GM12878 (cell line): ENCODE results near the gene GLT8D2. TPM values are rescaled to one million over a fixed set of nuclear protein-coding genes. Genes with fewer than 3 reads are reported as not detected.

ENCODE experiments used
- ATAC-seq: fragments of 200-7000 bp; cut with Tn5 transposase; 3 replicates; pipeline ENCODE4 v1.9.1; 2020; ENCODE audit warnings: mild to moderate bottlenecking, moderate library complexity
- BruUV-seq: library from RNA; stranded (reverse); fragments of 400-500 nt; replicated peaks from 2 replicates; lab custom pipeline; 2021; lab: Mats Ljungman, UMichigan
- CTCF ChIA-PET: fragments of 300-600 bp; sonication (Branson Sonifier 250); formaldehyde crosslinking; extraction: SDS; loops from one replicate; lab custom pipeline; 2021; ENCODE audit warnings: inconsistent platforms; lab: Yijun Ruan, JAX
- POLR2A ChIA-PET: fragments of 350-600 bp; formaldehyde crosslinking; extraction: SDS; loops from one replicate; lab custom pipeline; 2021; ENCODE audit warnings: inconsistent platforms; lab: Charles Lee
- RAD21 ChIA-PET: fragments of 300-600 bp; sonication (Branson Sonifier 250); formaldehyde crosslinking; loops from one replicate; lab custom pipeline; 2023; ENCODE audit warnings: antibody characterized with exemption; ENCODE audit not compliant: unreplicated experiment; lab: Charles Lee
- SMC1A ChIA-PET: fragments of 300-600 bp; sonication (Branson Sonifier 250); formaldehyde crosslinking; loops from one replicate; lab custom pipeline; 2023; ENCODE audit not compliant: unreplicated experiment, uncharacterized antibody; lab: Charles Lee
- DNase-seq: peaks from one replicate; pipeline ENCODE4 v3.0.0-alpha.2; 2011; ENCODE audit warnings: low read depth, low spot score
- FAIRE-seq: peaks from 3 replicates; lab custom pipeline; 2011; peaks lifted over from hg19 to GRCh38; lab: Jason Lieb, UNC
- H2AFZ ChIP-seq: 2 replicates; pipeline ENCODE4 v1.6.0; 2011; ENCODE audit warnings: low read depth, low read length, control low read depth; ENCODE audit not compliant: control insufficient read depth
- H3K27ac ChIP-seq: 2 replicates; pipeline ENCODE4 v1.5.1; 2011; ENCODE audit warnings: control low read depth; ENCODE audit not compliant: control insufficient read depth, insufficient read depth
- H3K27me3 ChIP-seq, 2 experiments: replicated peaks in 1 of 2; 2 replicates each; pipeline versions ENCODE4 v1.6.0 to v1.6.1; 2011; ENCODE audit warnings: low read length in 1 of 2; ENCODE audit not compliant: control insufficient read depth in 2 of 2, insufficient read depth in 2 of 2
- H3K36me3 ChIP-seq, 2 experiments: 2 replicates each; pipeline ENCODE4 v1.5.1; 2011; ENCODE audit warnings: low read length in 1 of 2; ENCODE audit not compliant: control insufficient read depth in 2 of 2, insufficient read depth in 2 of 2
- H3K4me1 ChIP-seq: 2 replicates; pipeline ENCODE4 v1.6.1; 2011; ENCODE audit warnings: mild to moderate bottlenecking, low read length, moderate library complexity, mixed read lengths; ENCODE audit not compliant: control insufficient read depth, insufficient read depth
- H3K4me2 ChIP-seq: 2 replicates; pipeline ENCODE4 v1.6.0; 2011; ENCODE audit warnings: control low read depth; ENCODE audit not compliant: control insufficient read depth, insufficient read depth
- H3K4me3 ChIP-seq: fragments of 200-600 bp; sonication (generic); 2 replicates; pipeline ENCODE4 v1.5.1; 2016
- H3K79me2 ChIP-seq: 2 replicates; pipeline ENCODE4 v1.6.0; 2011; ENCODE audit warnings: low read length; ENCODE audit not compliant: control insufficient read depth, insufficient read depth
- H3K9ac ChIP-seq: 2 replicates; pipeline ENCODE4 v1.8.0; 2011; ENCODE audit warnings: low read length, control low read depth, mixed read lengths; ENCODE audit not compliant: control insufficient read depth, insufficient read depth
- H3K9me3 ChIP-seq: replicated peaks from 3 replicates; pipeline ENCODE4 v1.5.1; 2011; ENCODE audit warnings: mild to moderate bottlenecking, low read length; ENCODE audit not compliant: control insufficient read depth, insufficient read depth
- H4K20me1 ChIP-seq: 2 replicates; pipeline ENCODE4 v1.6.0; 2011; ENCODE audit not compliant: control insufficient read depth, insufficient read depth
- BCL11A ChIP-seq: IDR thresholded peaks from 2 replicates; pipeline ENCODE4 v1.6.1; 2011; ENCODE audit warnings: low read depth, low read length
- BRCA1 ChIP-seq: IDR thresholded peaks from 2 replicates; pipeline ENCODE4 v1.6.1; 2011; ENCODE audit warnings: low read depth, low read length, improper control_type of control experiment
- CHD1 ChIP-seq: IDR thresholded peaks from 2 replicates; pipeline ENCODE4 v1.6.1; 2012; ENCODE audit warnings: low read depth, low read length, improper control_type of control experiment
- ELK1 ChIP-seq: IDR thresholded peaks from 2 replicates; pipeline ENCODE4 v1.6.1; 2012; ENCODE audit warnings: low read depth, low read length, improper control_type of control experiment
- IKZF1 ChIP-seq: fragments of 450-650 bp; conservative IDR thresholded peaks from 2 replicates; pipeline ENCODE4 v1.6.1; 2017; ENCODE audit warnings: antibody characterized with exemption, mild to moderate bottlenecking
- JUND ChIP-seq: IDR thresholded peaks from 2 replicates; pipeline ENCODE4 v1.6.1; 2012; ENCODE audit warnings: low read depth, mild to moderate bottlenecking, low read length, improper control_type of control experiment, moderate library complexity
- NFXL1 ChIP-seq: fragments of 450-650 bp; IDR thresholded peaks from 2 replicates; pipeline ENCODE4 v1.6.1; 2017; ENCODE audit warnings: antibody characterized with exemption, mild to moderate bottlenecking, borderline replicate concordance
- NFYA ChIP-seq: IDR thresholded peaks from 2 replicates; pipeline ENCODE4 v1.6.1; 2011; ENCODE audit warnings: low read depth, mild to moderate bottlenecking, low read length, improper control_type of control experiment, borderline replicate concordance
- PAX8 ChIP-seq: fragments of 450-650 bp; IDR thresholded peaks from 2 replicates; pipeline ENCODE4 v1.6.1; 2017; ENCODE audit warnings: mild to moderate bottlenecking, moderate library complexity
- POLR2AphosphoS2 ChIP-seq: IDR thresholded peaks from 2 replicates; pipeline ENCODE4 v1.6.1; 2011; ENCODE audit warnings: low read depth, mild to moderate bottlenecking, low read length, improper control_type of control experiment, moderate library complexity
- POU2F2 ChIP-seq: IDR thresholded peaks from 3 replicates; pipeline ENCODE4 v1.6.1; 2011; ENCODE audit warnings: low read depth, mild to moderate bottlenecking, low read length, borderline replicate concordance
- RBBP5 ChIP-seq: fragments of 200-600 bp; sonication (generic); conservative IDR thresholded peaks from 2 replicates; pipeline ENCODE4 v1.6.1; 2016
- RELB ChIP-seq: fragments of 450-650 bp; IDR thresholded peaks from 2 replicates; pipeline ENCODE4 v1.6.1; 2017; ENCODE audit warnings: low read depth, mild to moderate bottlenecking, moderate library complexity
- SREBF2 ChIP-seq: IDR thresholded peaks from 2 replicates; pipeline ENCODE4 v1.6.1; 2012; ENCODE audit warnings: mild to moderate bottlenecking, low read length
- TAF1 ChIP-seq: IDR thresholded peaks from 2 replicates; pipeline ENCODE4 v1.6.1; 2011; ENCODE audit warnings: mild to moderate bottlenecking, low read depth, low read length, borderline replicate concordance
- TCF7 ChIP-seq: IDR thresholded peaks from 2 replicates; pipeline ENCODE4 v1.6.1; 2014; ENCODE audit warnings: antibody characterized with exemption, borderline replicate concordance
- ZBTB4 ChIP-seq: fragments of 450-650 bp; formaldehyde crosslinking; IDR thresholded peaks from 2 replicates; pipeline ENCODE4 v1.4.0; 2022; ENCODE audit warnings: mild to moderate bottlenecking, moderate library complexity
- WGBS: methylation state at CpG from one replicate; pipeline ENCODE4 v1.1.6; 2016; ENCODE audit warnings: low lambda C conversion rate; ENCODE audit not compliant: insufficient replicate concordance, insufficient coverage; ENCODE audit errors: missing lambda C conversion rate; 5-methylcytosine and 5-hydroxymethylcytosine counted together
- in situ Hi-C: fragments of 300-500 bp; cut with MboI; formaldehyde crosslinking; loops from 9 replicates; pipeline ENCODE4 v1.14.3; 2018; ENCODE audit warnings: mixed read lengths
- intact Hi-C: fragments of 100-400 bp; cut with micrococcal nuclease; formaldehyde crosslinking; loops from one replicate; pipeline ENCODE4 v1.14.2; 2022; ENCODE audit not compliant: unreplicated experiment
- polyA plus RNA-seq, 11 experiments: library from polyadenylated mRNA; depleted of rRNA in 4 of 11; unstranded in 6 of 11; stranded (reverse) in 5 of 11; fragments of >200 nt; fragmentation: Nextera tagmentation in 4 of 11; fragmentation: Illumina TruSeq in 1 of 11; extraction: Ambion mirVana in 4 of 11; extraction: Trizol in 1 of 11; gene quantifications; 1 replicate in 1 of 11; 2 replicates in 10 of 11; pipeline versions ENCODE4 v1.2.1 to v1.2.3, GENCODE V29; 2011 to 2016; ENCODE audit warnings: inconsistent platforms in 2 of 11, missing spikeins in 2 of 11, low read depth in 1 of 11
- total RNA-seq, 4 experiments: library from RNA; depleted of rRNA in 3 of 4; stranded (reverse); fragments of >200 nt in 3 of 4; fragmentation: Illumina TruSeq in 1 of 4; extraction: Trizol in 1 of 4; gene quantifications; 2 replicates each; pipeline versions ENCODE4 v1.2.1 to v1.2.3, GENCODE V29; 2013 to 2021

GLT8D2 gene
- total and polyA plus RNA-seq, 10 of the 15 experiments (the other 5 are each of a cell fraction or from before 2014, with no cell fraction given), result 0.06 to 0.80 (median 0.37) TPM; not detected in 1

- intact Hi-C loops (loop anchor here (10.0 kb wide), 1 partner anchor 300 kb away; no protein-coding TSS in a partner anchor), in situ Hi-C loops (loop anchor here (5.0 kb wide), 1 partner anchor 52 kb away; no protein-coding TSS in a partner anchor)
- ATAC-seq (no peak), FAIRE-seq (no peak), DNase-seq (no peak)
- Histone ChIP-seq H3K9me3 (no peaks in the 10 kb centered on the region), H2AFZ (no peak overlapping the region), H3K27me3 (peaks cover 0 to 3% of the 10 kb centered on the region in 2 experiments; a peak in 3 of 4 replicates), H3K79me2 (no peaks in the 10 kb centered on the region), H3K9ac (no peak overlapping the region), H3K36me3 (no peaks in the 10 kb centered on the region), H3K4me3 (no peak overlapping the region), H3K27ac (no peak overlapping the region), H4K20me1 (no peaks in the 10 kb centered on the region), H3K4me2 (no peak overlapping the region), H3K4me1 (no peaks in the 10 kb centered on the region)
- no TSS peak for BruUV-seq
- ChIA-PET SMC1A (interaction anchor here (1.0 to 4.9 kb wide), 2 partner anchors 54 to 171 kb away, joined by 5 to 75 read pairs; no protein-coding TSS in a partner anchor), CTCF (interaction anchor here (0.8 to 5.9 kb wide), 4 partner anchors 9 to 165 kb away, joined by 3 to 118 read pairs (median 4); no protein-coding TSS in a partner anchor), RAD21 (interaction anchor here (5.4 kb wide), 1 partner anchor 54 kb away, joined by 50 read pairs; no protein-coding TSS in a partner anchor), POLR2A (no interaction called here)
- WGBS, result 41% methylated on average over 4 of the region's 4 CpGs
- TF ChIP-seq NFXL1 (no peak), TAF1 (no peak), NFYA (no peak), TCF7 (no peak), RBBP5 (no peak), POLR2AphosphoS2 (no peak), BCL11A (no peak), RELB (no peak), POU2F2 (no peak), PAX8 (no peak), IKZF1 (no peak), SREBF2 (no peak), ELK1 (no peak), ZBTB4 (CRISPR knock-in tag) (no peak), CHD1 (no peak), BRCA1 (no peak), JUND (no peak)
These were observed 4.8 kb upstream of the GLT8D2 start for GRCh38 chr12:104054681-104055346.
